Measurements from ENCODE around the gene DUSP21. TPM values are rescaled to one million over a fixed set of nuclear protein-coding genes. Genes with fewer than 3 reads are reported as not detected.

DUSP21 gene
- total and polyA plus RNA-seq, 2 donors (not counting 3 experiments of a cell fraction or from before 2014, with no cell fraction given) = not detected

DNA sequence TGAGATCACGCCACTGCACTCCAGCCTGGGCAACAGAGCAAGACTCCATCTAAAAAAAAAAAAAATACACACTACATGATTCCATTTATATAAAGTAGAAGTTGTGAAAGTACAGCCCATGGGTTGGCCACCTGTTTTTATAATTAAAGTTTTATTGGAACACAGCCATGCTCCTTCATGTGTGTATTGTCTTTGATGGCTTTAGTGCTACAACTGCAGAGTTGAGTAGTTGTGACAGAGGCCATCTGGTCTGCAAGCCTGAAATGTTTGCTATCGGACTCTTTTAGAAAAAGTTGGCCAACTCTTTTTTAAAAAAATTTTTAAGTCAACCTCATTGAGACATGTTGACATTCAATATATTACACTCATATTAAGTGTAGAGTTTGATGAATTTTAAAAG, 41.2 kb upstream of the DUSP21 start:
- ChIA-PET POLR2A (no interaction called here), CTCF (no interaction called here)
- Histone ChIP-seq H3K4me1 (ENCODE audit: control insufficient read depth, extremely low read depth, insufficient read depth, low read length) (no peaks in the 10 kb centered on the region), H3K4me3 (replicated peaks in 1 of 3; ENCODE audit: insufficient read depth in 1 of 3, low read depth in 1 of 3, low read length in 3 of 3) (no peak overlapping the region), H4K20me1 (replicated peaks; ENCODE audit: control insufficient read depth, extremely low read depth, insufficient read depth, low read length) (no peaks in the 10 kb centered on the region), H3K36me3 (ENCODE audit: control insufficient read depth in 2 of 2, extremely low read depth in 1 of 2, insufficient read depth in 2 of 2, low read length in 2 of 2) (no peaks in the 10 kb centered on the region), H2AFZ (ENCODE audit: low read depth, low read length) (no peak overlapping the region), H3K9me3 (replicated peaks; ENCODE audit: control insufficient read depth, insufficient read depth, low read length) (no peaks in the 10 kb centered on the region), H3K27me3 (ENCODE audit: control insufficient read depth in 2 of 2, insufficient read depth in 2 of 2, low read length in 2 of 2) (no peaks in the 10 kb centered on the region), H3K9ac (replicated peaks; ENCODE audit: extremely low read depth, insufficient read depth, low read length) (no peak overlapping the region), H3K79me2 (ENCODE audit: control insufficient read depth, insufficient read depth, low read length) (no peaks in the 10 kb centered on the region), H3K27ac (ENCODE audit: insufficient read depth, low read depth, low read length) (no peak overlapping the region), H3K4me2 (ENCODE audit: insufficient read depth, low read length) (no peak overlapping the region), H3K9me1 (replicated peaks; ENCODE audit: control insufficient read depth, extremely low read depth, insufficient read depth, low read length) (no peaks in the 10 kb centered on the region)
- dilution Hi-C loops (cut with MboI; ENCODE audit: extremely low pct_ligation_motif_present, low sequenced_read_pairs) = no loop called here
- TF ChIP-seq, protein P1, sequence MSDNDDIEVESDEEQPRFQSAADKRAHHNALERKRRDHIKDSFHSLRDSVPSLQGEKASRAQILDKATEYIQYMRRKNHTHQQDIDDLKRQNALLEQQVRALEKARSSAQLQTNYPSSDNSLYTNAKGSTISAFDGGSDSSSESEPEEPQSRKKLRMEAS (IDR thresholded peaks at IDR 0.05; ENCODE audit: insufficient read depth, insufficient read length) = no peak
- TF ChIP-seq FOS (IDR thresholded peaks at IDR 0.05; ENCODE audit: borderline replicate concordance, insufficient read depth, low read length) = no peak
- no peak for TF ChIP-seq GATA2 (IDR thresholded peaks at IDR 0.05; ENCODE audit: insufficient read depth, insufficient read length, low read depth, low read length)
- TF ChIP-seq POLR2A (IDR thresholded peaks at IDR 0.05; ENCODE audit: low read depth, low read length) = no peak
- no peak for TF ChIP-seq POLR2AphosphoS5 (IDR thresholded peaks at IDR 0.05; ENCODE audit: insufficient read depth, low read depth, low read length)
- TF ChIP-seq EZH2 (IDR thresholded peaks at IDR 0.05; ENCODE audit: borderline replicate concordance, low read depth, low read length, severe bottlenecking) = no peak
- TF ChIP-seq, protein P2, sequence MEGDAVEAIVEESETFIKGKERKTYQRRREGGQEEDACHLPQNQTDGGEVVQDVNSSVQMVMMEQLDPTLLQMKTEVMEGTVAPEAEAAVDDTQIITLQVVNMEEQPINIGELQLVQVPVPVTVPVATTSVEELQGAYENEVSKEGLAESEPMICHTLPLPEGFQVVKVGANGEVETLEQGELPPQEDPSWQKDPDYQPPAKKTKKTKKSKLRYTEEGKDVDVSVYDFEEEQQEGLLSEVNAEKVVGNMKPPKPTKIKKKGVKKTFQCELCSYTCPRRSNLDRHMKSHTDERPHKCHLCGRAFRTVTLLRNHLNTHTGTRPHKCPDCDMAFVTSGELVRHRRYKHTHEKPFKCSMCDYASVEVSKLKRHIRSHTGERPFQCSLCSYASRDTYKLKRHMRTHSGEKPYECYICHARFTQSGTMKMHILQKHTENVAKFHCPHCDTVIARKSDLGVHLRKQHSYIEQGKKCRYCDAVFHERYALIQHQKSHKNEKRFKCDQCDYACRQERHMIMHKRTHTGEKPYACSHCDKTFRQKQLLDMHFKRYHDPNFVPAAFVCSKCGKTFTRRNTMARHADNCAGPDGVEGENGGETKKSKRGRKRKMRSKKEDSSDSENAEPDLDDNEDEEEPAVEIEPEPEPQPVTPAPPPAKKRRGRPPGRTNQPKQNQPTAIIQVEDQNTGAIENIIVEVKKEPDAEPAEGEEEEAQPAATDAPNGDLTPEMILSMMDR (IDR thresholded peaks at IDR 0.05; ENCODE audit: extremely low read depth in 1 of 2, insufficient read depth in 1 of 2, low read depth in 1 of 2, low read length in 2 of 2) = no peak
- TF ChIP-seq JUN (IDR thresholded peaks at IDR 0.05; ENCODE audit: borderline replicate concordance, insufficient read depth, insufficient read length, low read depth) = no peak
- intact Hi-C loops (cut with micrococcal nuclease) = no loop called here
- DNase-seq (ENCODE audit: low read depth, low spot score) (no peak), FAIRE-seq (no peak)
- BruUV-seq (replicated peaks) = no TSS peak
